GM21360 (cell line): Measurements from ENCODE around the gene GDF9.
"Not testable (repeated sequence)": the region's sequence is repeated elsewhere in the genome, so short reads cannot be mapped to it uniquely, and the experiment has no call there.

Experiments used
- ATAC-seq: cut with Tn5 transposase; IDR thresholded peaks from one replicate; pipeline ENCODE4 v1.9.1; 2021; ENCODE audit warnings: mild to moderate bottlenecking, moderate library complexity; ENCODE audit not compliant: unreplicated experiment

GDF9 gene

DNA sequence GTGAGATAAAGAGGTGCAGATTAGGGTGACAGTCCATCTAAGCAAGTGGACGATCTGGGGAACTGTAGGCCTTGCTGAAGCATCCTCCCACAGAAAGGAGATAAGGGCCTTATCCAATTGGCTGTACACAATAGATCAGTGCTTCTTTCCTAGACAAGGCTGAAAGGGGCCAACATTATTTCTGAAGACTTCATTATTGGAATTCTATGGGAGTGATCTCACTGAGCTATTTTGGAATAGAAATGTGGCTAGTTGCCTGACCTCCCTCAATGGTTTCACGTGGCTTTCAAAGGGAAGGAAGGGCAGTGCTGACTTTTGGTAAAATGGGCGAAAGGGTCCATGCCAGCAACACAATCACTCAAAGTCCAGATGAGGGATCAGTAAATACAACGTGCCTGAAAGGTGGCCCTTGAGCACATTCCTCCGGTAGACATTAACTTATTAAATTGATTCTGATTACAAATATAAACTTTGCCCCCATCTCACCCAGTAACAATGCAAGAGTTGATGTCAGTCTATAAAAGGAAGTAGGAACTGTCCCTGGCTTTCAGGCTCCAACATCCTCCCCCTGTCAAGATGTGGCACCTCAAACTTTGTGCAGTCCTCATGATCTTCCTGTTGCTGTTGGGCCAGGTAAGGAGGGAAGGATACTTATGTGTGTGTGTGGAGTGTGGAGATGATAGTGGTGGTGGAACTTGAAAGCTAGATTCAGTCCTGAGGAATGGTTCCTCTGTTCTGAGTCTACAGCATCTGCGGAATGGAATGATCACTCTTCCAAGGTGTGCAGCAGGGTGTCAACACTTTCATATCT, 7.1 kb upstream of the GDF9 start, which contains the start of gene LEAP2:
Gene LEAP2, plus strand, starts transcription at position 550 of the 811 bp plus-strand sequence. Its CDS starts 27 bp downstream, at position 577.
- ATAC-seq = no peak

DNA sequence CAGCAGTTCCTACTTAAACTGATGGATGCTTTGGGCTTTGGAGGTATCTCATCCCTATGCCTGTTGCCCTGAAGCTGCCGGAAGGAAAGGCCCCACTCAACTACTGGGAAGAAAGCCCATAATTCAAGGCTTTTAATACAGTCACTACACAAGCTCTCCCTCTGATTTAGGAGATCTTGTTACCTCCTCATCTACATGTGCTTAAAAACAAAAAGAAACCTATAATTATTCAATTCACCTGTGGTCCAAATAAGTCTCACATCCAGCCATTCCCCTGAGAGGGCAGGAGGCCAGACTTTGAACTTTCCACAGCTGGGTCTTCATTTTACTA, 6.5 kb upstream of the GDF9 start:
- no peak for ATAC-seq

DNA sequence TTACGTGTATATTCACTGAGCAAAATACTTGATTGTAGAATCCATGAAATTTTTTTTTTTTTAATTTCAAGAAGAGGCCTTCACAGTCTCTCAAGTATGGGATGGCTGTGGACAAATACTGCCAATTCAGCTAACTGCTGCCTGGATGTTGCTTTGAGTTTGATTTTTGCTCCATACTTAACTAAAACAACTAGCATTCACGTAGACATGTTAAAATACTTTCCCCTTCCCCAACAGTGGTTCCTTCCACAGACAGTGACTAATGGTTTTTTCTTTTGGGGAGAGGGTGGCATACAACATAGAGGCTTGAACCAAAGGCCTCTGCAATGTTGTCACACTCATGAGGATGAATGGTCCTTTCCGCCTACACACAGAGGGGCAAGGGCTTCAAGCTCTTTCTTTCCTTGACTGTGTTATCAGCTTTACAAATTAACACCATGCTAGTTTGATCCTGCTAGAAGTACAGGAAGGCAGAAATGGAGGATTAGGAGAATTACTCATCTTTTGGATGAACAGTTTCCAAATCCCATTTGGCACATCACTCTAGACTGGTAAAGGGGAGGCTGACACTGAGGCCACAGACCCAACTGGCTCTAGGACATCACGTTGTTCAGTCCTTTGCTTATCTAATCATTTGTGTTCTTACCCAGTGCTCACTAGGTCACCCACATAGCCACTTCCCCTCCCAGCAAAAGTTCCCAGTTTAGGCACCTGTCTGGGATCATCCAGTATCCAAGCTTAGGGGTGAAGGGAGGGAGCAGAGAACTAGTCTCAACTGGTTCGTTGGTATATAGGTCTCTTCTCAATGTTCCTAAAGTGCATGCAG, 5.4 kb upstream of the GDF9 start:
- ATAC-seq = no peak

DNA sequence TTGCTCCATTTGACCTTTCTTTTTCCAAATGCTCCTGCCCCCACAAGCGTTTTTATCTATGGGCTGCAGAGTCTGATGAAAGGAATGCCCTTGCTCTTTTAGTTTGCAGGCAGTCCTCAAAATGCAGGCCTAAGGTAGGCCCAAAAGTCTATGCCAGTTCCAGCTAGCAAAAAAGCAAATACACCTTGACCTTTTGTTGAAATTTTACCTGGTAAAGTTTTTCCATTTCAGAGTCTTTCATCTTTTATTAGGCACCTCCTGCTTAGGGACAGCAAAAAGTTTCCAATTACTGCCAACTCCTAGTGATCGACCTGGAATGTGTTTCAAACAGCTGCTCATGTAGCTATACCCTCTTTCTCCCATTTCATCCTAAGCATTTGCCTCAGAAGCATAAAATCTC, 4.5 kb upstream of the GDF9 start:
- no peak for ATAC-seq

DNA sequence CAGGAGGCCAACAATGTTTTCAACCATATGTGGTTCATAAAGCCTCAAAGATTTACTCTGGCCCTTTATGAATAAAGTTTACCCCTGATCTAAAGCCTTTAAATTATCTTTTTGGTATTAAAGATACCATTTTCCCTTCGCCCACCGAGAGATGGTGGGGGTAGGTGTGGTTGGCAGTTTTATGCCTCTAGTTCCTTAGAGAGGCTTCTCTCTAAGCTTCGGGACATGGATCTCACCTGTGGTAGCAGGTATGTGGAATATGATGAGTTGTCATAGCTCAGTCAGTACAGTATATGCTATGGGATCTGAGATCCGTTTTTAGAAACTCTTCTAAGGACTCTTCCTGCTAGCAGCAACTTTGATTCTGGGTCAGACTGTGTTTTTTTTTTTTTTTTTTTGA, 2.5 kb upstream of the GDF9 start:
- no peak for ATAC-seq

DNA sequence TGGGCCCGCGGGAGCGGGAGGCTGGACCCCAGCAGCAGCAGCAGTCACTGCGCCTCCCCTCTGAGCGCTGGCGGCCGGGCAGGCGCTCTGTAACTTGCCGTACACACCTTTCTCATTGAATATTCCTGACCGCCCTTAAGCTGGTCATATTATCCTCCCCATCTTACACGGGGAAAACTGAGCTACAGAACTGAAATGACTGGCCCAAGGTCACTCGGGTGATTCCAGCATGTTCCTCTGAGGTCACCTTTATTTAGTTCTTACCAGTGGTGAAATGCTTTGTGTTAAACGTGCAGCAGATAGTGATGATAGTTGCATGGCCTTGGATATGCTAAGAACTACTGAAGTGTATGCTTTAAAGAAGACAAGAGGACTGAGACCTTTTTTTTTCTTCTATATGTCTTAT, 780 bp upstream of the GDF9 start:
- no peak for ATAC-seq

DNA sequence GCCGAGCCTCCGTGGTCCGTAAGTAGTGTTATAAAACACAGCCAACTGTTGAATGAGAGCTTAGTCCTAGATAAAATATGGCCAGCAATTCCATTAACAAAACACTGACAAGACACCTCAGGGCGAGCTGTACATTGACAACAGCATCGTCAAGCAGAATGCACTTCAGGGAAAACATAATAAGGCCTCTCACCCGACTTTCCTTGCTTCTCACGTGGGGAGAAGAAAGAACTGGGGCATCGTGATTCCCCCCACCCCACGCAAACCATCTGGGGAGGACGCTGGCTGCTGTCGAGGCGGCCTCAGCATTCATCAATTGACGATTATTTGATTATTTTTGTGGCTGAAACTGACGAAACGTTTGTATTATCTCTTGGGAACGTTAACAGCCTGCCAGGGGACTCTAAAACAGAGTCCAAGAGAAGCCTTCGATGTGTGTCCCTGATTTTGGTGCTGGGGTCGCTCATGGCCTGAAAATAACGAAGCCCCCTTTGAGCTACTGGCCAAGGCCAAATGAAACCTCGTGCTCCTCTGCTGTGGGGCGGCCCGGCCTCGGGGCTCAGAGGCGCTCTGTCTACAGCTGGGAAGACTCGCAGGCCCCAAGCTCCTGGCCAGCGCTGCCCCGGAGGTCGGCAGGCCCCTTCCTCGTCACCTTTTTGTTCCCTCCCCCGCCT, 464 bp downstream of the GDF9 start:
- ATAC-seq = no peak

DNA sequence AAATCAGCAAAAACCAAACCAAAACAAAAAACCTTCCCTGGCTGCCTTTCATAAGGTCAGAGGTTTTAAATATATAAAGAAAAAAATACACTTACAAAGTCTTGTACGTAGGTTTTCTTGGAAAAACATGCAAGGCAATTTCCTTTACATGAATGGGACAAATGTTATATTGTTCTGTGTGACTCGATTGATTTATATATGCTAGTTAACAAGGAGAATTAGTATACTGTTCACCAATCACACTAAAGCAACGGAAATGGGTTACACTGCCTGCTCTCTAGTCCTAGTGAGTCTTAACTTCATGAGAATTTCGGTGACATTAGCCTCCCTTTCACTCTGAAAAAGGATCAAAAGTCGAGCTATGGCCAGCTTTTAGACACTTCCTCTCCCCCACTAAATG, 5.5 kb downstream of the GDF9 start:
- ATAC-seq = no peak

DNA sequence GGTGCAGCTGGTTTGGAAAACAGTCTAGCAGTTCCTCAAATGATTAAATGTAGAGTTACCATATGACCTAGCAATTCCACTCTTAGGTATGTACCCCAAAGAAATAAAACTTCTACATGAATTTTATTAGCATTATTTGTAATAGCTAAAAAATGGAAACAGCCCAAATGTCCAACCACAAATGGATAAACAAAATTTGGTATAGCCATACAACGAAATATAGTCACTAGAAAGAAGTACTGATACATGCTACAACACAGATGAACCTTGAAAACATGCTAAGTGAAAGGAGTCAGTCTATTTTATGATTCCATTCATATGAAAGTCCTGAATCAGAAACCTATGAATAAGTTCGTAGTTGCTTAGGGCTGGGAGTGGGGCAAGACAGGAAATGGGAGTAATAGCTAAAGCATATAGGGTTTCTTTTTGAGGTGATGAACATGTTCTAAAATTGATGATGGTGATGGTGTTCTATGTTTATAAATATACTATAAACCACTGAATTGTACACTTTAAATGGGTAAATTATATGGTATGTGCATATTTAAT, 6.3 kb downstream of the GDF9 start:
- ATAC-seq = no peak

DNA sequence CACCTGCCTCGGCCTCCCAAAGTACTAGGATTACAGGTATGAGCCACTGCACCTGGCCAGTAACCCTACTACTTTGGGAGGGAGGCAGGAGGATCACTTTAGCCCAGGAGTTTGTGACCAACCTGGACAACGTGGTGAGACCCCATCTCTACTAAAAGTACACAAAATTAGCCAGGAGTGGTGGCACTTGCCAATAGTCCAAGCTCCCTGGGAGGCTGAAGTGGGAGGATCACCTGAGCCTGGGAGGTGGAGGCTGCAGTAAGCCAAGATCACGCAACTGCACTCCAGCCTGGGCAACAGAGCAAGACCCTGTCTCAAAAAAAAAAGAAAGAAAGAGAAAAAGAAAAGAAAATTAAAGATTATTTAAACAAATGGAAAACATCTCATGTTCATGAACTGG, 10.3 kb downstream of the GDF9 start:
- no peak for ATAC-seq

DNA sequence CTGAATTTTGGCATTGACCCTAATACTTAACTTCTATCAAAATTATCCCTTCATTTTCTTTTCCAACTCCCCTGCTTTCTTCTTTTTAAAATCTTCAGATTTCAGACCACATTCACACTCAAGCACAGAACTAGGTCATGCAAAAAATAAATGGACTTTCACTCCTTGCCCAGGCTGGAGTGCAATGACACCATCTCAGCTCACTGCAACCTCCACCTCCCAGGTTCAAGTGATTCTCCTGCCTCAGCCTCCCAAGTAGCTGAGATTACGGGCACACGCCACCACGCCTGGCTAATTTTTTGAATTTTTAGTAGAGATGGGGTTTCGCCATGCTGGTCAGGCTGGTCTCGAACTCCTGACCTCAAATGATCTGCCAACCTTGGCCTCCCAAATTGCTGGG, 11.3 kb downstream of the GDF9 start:
- ATAC-seq = not testable (repeated sequence)

DNA sequence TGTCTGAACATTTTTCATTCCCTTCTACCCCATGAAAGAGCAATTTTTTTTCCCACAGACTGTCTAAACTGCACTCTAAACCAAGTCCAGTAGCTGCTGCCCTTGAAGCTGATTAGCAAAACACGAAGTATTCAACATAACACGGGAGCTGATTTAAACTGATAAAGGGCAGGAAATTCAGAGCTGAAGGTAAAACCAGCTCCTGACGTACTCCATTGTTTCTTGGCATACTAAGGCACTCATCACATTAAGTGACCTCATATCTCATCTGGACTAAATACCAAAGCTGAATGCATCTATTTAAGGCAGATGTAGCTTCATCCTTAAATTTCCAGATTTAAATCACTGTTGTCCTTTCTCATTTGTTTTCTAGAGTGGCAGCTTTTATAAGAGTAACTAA, 12.0 kb downstream of the GDF9 start:
- ATAC-seq = no peak

DNA sequence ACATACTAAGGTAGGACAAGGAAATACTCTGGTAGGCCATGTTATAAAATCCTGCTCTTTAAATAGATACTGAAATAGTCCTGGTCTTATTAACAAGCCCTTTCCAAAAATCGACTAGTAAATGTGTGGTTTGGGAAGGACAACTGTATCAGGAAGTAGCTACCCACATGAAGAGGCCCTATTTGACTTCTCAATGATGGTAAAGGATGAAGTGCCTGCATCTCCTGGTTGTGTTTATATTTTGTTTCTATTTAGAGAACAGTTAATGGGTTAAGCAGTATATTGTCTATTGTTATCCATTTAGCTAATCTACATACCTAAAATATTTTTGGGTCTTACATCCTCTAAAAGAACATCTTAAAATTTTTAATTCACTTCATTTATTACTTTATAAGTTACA, 12.5 kb downstream of the GDF9 start:
- ATAC-seq = no peak

DNA sequence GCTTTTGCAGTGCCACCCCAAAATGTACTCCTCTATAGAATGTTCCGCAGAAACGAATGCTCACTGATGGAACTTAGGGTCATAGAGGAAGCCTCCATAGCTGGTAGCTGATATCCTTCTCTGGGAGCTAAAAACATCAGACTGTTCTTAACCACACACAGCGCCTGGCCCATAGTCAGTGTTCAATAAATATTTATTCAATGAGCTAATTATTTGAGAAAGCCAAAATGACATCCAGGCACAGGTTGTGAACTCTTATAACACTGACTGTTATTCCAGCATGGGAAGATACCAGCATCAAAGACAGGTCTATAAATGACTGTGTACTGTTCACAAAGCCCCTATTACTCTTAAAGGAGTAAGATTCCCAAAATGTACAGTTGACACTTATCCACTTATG, 12.9 kb downstream of the GDF9 start:
- no peak for ATAC-seq

DNA sequence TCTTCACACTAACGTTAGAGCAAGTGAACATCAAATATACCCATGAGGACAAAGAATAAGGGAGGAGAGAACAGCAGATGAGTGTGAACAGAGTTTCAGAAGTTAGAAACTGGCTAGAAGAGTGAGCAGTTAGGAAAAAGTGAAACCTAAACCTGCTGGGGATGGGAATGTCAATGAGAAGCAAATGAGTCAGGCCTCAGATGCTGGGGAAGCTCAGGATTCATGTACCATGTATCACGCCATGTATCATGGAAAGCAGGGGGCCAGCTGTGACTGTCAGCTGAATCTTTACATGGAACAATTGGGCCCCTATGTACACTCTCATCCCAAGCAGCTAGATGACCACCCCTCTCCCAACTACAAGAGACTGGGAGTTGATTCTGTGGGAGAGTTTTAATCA, 16.2 kb downstream of the GDF9 start:
- no peak for ATAC-seq

DNA sequence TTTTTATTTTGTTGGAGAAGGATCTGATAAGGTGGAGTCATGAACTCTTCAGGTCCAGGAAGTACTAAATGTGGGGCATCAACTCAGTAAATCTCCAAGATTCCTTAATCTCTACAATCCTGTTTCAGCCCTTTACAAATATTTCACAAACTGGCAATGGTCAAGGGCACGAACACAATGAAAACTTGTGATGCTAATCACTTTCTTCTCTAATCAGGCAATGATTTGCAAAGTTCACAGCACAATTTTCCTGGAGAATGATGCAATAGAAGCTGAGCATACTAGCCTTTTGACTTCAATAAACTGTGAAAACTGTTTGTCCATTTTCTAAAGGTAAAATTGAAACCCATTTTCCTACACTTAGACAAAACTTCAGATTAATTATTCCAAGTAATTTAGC, 16.9 kb downstream of the GDF9 start:
- no peak for ATAC-seq

DNA sequence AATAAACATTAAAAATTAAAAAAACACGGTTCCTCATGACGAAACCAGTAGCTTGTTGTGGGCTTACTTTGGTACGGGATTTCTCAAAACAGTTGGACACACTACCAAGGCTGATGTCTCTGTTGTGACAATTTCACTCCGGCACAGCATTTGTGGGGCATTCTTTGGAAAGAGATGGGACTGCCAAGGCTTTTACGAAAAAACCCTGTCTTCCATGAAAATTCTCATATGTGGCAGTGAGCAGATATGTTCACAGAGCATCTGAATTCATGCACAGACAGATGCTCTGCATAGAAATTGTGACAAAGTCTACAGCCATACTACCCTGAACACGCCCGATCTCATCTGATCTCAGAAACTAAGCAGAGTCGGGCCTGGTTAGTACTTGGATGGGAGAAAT, 18.0 kb downstream of the GDF9 start:
- ATAC-seq = no peak

DNA sequence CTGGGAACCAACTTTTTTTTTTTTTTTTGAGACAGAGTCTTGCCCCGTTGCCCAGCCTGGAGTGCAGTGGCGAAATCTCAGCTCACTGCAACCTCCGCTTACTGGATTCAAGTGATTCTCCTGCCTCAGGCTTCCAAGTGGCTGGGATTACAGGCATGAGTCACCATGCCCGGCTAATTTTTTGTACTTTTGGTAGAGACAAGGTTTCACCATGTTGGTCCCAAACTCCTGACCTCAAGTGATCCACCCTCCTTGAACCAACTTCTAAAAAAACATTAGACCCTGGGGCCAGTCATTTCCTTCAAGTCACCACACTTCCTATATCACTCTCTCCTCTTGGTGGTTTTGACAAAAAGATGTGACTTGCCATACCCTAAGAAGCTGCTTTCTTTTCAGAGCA, 25.0 kb downstream of the GDF9 start:
- ATAC-seq = no peak

DNA sequence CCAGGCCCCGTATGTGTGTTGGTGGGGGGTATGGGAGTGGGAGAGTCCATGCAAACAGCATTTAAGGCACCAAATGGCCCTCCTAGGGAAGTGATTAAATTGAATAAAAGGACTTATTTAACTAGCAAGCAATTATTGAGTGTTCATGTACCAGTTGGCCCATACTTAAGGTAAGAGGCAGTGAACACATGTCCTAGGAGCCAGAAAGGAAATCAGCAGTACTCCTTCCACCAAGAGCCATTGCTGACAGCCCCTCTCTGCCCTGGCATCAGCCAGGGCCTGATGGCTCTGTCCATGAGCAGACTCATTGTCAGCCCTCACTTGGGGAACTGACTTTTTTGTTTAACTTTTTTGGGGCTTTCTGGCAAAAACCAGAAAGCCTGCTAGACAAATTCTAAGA, 25.4 kb downstream of the GDF9 start:
- ATAC-seq = no peak

DNA sequence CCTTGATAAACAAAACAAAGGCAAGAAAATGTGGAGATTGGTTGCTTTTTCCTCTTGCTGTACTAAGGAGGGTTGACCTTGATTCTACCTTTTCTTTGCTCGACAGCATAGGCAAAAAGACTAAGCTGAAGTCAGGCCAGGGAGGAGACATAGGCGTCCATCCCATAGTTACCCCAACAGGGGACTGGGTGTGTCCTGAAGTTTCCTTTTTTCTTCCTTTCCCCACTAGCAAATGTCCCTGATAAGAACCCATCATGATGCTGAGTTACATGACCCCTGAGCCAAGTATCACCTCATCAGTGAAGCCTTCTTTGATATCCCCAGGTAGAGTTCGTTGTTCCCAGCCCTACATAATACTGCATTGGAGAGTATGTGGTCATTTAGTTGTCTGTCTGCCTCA, 26.0 kb downstream of the GDF9 start:
- ATAC-seq = no peak

DNA sequence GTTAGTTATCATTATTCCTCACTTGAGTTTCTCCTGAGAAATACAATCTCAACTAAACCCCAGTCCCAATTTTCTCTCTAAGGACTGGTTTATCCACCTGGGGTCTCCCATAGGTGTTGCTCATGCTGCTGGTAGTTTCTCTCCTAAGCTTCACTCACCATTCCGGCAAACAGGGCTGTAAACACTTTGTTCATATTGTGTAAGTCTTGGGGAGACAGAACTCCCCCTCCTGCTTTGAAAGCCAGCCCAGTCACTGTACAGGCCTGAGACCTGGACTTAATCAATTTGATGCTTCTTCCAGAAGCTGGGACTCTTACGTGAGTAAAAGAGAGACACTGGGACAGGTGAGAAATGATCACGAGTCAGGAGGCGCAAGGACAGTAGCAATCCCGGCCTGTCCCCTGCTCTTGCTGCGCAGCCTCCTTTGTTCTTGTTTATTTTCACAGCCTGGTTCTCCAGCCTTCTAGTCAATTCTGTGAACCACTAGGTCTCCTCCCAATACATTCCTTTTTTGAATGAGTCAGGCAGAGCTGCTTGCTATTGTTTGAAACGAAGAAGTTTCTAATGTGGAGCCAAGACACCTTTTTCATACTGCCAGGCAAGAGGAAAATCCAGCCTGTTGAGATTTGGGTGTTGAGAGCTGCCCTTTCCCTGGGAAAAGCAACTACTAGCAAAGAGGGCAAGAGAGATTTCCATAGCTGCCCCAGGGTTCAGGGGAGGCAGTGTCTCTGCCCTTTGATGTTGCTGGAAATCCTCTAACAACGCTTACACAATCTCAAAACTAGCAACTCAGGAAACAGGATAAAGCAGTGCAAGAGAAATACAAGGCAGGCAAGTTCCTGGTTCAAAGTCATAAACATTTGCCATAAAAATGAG, 26.6 kb downstream of the GDF9 start:
- no peak for ATAC-seq
